Measurements from ENCODE around the gene DDX1. TPM values are rescaled to one million over a fixed set of nuclear protein-coding genes. Genes with fewer than 3 reads are reported as not detected.

DDX1 gene
- total RNA-seq, 1 experiment from 2014 or later, result 108 TPM

DNA sequence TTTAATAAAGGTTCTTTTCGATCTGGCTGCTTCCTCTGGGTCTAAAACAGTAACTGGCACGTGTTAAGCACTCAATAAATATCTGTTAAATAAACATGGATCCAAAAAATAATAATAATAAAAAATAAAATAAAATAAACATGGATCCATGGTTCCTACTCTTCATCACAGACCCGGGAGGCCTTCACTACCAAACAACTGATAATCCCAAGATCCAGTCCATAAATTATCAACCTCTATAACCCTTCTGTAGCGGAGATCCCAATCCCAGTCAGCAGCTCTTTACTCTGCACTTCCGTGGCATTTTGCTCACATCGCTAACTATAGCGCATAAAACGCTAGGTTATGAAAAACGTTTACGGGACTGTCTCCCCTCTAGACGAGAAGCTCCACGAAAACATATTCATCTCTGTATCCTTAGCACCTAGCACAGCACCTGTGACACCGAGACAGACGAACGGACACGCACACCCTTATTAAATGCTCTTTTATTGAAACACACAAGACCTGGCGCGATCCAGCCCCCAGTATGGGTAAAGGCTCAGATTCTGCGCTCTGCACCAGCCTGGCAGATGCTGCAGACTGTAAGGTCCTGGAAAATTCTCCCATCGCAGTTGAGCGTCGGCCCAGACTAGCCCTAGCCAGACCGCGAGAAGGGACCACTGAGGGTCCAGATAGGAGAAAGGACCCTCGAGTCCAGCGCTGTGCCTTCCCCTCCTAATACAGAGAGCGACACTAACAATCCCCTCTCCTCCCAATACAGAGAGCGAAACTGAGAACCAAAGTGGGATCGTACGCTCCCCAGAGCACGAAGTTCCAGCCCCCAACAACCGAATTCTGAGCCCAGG lies 31.3 kb upstream of the DDX1 start:
- H3K36me3 ChIP-seq, result no peaks in the 10 kb centered on the region

DNA sequence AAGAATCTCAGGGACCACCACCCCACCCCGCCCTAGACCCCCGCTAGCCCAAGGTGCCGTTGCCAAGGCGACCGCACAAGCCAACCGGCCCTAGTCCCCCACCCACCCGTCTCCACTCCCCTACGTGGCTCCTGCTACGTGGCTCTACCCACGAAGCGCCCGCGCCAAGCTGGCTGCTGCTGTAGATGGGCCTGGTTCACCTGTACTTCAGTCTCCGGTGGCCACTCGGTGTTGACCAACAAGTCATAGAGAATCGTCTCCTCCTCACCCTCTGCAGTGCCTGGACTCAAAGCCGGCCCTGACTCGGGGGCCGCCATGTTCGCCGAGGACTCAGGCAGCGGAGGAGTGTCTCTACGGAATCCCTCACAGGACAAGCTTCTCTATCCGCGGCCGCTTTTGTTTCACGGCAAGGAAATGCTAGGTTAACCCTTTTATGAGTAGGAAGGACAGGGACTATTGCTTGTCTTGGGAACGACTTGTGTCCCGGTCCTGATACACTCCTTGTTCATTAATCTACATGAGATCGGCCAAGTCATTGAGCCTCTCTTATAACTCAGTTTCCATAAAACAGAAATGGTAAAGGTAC lies 30.6 kb upstream of the DDX1 start, which contains the start of gene NBAS:
NBAS (minus strand) TSS at position 347 of the 586 bp plus-strand sequence; CDS start at position 317, 30 bp downstream.
- H3K4me3 ChIP-seq, result peak within 1 kb of the TSS; percentile 87
- H3K36me3 ChIP-seq, result no peaks in the 10 kb centered on the region
- no peaks in the 10 kb centered on the region; the same call in 1 of the 2 replicates for H3K27me3 ChIP-seq
- DNase-seq, result peak; percentile 82
- H3K9me3 ChIP-seq, result no peaks in the 10 kb centered on the region

More for the DNA sequence above, 31.3 kb upstream of the DDX1 start:
- H3K27me3 ChIP-seq, result no peaks in the 10 kb centered on the region; the same call in 1 of the 2 replicates
- DNase-seq, result peak; percentile 26
- no peaks in the 10 kb centered on the region for H3K9me3 ChIP-seq
- peak overlapping the region; percentile 87 for H3K4me3 ChIP-seq

DNA sequence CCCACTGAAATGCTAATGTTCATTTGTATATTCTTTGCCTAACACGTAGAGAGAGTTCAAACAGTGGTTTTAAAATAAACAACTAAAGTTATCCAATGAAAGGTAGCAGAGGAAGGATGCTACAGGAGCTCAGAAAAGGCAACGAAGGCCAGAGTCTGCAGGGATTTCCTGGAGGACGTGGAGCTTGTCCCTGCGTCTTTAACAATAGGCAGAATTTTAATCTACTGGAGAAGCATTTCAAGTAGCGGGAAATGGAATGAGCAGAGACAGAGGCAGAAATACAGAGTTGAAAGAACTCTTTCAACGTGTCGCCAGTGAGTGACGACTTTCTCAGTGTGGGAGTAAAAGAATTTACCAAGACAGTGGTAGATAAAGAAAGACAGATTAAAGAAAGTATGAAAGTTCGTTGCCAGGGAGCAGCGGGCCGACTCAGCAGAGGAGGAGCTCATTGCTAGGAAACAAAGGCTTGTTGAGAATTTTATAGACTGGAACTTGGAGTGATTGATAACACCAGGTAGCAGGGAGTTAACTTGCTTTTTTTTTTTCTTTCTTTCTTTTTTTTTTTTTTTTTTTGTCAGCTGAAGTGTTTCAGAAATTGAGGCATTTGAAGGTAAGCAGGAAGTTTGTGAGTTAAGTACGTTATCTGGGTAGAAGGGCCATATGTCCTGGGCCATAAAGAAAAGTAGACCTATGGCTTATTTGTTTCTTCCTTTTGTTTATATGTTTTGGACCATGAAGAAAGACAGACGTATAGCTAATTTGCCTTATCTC lies 29.9 kb upstream of the DDX1 start:
- DNase-seq, result peak; percentile 6
- Histone ChIP-seq H3K36me3 (no peaks in the 10 kb centered on the region), H3K4me3 (peak overlapping the region; percentile 87), H3K27me3 (no peaks in the 10 kb centered on the region; the same call in 1 of the 2 replicates), H3K9me3 (no peaks in the 10 kb centered on the region)

DNA sequence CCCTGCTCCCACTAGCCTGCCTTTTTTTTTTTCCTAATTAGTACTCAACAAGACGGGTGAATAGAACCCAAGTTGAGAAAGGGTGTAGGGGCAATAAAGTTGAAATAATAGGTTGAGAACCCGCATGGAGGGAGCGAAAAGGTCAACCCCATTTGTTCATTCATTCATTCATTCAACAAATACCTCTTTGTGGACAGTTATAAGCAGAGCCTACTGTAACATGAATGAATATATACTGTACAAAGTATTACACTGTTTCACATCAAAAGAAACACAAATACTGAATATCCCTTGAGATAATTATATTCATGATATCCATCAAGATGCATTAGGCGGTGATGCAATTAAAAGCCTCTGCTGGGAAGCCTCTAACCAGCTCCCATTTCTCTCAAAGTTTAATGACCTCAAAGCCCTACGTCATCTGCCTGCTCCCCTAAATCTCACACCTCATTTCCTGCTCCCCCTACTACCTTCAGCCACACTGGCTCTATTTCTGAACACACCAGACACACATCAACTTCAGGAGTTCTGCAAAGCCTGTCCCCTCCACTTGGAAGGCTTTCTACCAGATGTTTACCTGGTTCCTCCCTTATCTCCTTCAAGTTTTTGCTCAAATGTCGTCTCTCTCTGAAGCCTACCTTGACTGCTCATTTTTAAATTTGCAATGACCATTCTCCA lies 29.2 kb upstream of the DDX1 start:
- Histone ChIP-seq H3K27me3 (no peaks in the 10 kb centered on the region; the same call in 1 of the 2 replicates), H3K4me3 (no peak overlapping the region), H3K9me3 (no peaks in the 10 kb centered on the region), H3K36me3 (no peaks in the 10 kb centered on the region)
- DNase-seq, result no peak

DNA sequence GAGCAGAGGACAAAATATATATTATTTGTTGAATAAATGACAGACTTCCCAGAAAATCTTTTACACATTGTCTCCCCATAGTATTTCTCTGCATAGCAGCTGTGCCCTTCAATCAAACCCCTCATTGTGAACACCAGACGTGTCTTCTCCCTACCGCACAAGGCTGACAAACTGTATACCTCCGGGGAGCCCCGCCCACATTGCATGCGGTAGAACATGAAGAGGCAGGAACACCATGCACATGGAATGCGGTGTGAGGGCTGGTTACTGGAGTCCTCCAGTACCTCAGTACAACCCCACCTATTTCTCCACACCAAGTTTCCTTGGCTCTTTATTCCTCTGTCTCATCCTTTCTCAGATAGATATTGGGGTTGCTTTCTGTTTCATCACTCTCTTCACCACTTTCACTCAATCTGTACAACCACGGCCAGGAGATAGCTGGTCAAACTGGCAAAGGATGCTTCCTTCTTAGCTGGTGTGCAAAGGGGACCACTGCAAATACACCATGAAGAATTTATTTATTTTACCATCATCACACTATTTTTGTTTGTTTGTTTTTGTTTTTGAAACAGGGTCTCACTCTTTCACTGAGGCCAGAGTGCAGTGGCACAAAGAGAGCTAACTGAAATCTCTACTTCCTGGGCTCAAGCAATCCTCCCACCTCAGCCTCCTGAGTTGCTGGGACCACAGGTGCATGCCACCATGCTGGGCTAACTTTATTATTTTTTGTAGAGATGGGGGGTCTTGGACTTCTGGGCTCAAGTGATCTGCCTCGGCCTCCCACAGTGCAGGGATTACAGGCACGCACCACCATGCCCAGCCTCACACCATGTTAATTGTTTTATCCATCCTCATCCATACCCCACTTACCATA lies 28.2 kb upstream of the DDX1 start:
- no peak overlapping the region for H3K4me3 ChIP-seq

DNA sequence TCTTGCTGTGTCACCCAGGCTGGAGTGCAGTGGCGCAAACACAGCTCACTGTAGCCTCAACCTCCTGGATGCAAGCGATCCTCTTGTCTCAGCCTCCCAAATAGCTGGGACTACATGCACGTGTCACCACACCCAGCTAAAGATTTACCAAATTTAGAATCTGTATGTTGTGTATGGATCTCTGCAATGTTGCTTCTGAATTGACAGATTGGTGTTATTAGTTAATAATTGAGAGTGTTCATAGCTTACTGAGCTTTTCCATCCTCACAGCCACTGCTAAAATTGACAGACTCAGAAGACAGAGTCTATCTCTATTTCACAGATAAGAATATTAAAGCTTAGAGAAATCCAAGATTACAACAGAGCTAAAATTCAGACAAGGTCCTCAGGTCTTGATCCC lies 26.3 kb upstream of the DDX1 start:
- DNase-seq, result no peak
- no peak overlapping the region for H3K4me3 ChIP-seq
- H3K36me3 ChIP-seq, result no peaks in the 10 kb centered on the region
- no peaks in the 10 kb centered on the region; the same call in 1 of the 2 replicates for H3K27me3 ChIP-seq
- no peaks in the 10 kb centered on the region for H3K9me3 ChIP-seq

More for the DNA sequence above, 28.2 kb upstream of the DDX1 start:
- no peaks in the 10 kb centered on the region; the same call in 1 of the 2 replicates for H3K27me3 ChIP-seq
- H3K9me3 ChIP-seq, result no peaks in the 10 kb centered on the region
- DNase-seq, result no peak
- H3K36me3 ChIP-seq, result no peaks in the 10 kb centered on the region

DNA sequence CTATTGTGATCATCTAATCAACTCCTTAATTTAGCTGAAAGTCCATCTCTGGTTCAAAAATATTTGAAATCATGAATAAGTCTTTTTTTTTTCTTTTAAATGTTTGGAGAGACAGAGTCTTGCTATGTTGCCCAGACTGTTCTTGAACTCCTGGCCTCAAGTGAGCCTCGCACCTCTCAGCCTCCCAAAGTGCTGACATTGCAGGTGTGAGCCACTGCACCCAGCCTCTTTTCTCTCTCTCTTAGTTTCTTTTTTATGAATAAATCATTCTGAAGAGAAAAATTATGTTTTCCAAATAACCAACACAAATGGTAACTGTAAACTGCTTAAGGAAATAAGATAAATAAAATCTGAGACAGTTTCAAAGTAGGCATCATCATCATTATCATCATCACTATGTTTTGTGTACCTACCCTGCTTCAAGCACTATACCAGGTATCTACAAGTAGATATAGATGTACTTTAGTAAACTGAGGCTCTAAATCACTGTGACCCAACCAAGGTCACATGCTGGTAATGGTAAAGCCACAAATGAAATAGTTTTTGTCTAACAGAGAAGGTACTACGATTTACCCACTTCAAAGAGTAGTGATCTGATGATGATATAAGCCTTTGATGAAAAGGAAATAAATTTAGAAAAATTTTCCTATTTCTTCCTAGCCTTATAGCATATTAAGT lies 25.5 kb upstream of the DDX1 start:
- Histone ChIP-seq H3K36me3 (no peaks in the 10 kb centered on the region), H3K27me3 (no peaks in the 10 kb centered on the region; the same call in 1 of the 2 replicates), H3K9me3 (no peaks in the 10 kb centered on the region), H3K4me3 (no peak overlapping the region)
- no peak for DNase-seq

DNA sequence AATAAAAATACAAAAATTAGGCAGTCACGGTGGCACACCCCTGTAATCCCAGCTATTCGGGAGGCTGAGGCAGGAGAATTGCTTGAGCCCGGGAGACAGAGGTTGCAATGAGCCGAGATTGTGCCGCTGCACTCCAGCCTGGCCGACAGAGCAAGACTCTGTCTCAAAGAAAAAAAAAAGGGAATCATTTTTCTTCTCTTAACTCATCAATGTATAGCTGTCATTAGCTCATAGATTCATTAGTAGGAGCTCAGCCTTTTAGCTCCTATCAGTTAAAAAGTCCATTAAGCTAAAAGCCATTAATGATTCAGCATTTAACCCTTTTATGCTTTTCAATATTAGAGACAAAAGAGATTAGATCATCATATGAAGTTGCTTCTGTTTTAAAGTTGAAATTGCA lies 24.8 kb upstream of the DDX1 start:
- Histone ChIP-seq H3K4me3 (no peak overlapping the region), H3K27me3 (no peaks in the 10 kb centered on the region; the same call in 1 of the 2 replicates), H3K9me3 (no peaks in the 10 kb centered on the region), H3K36me3 (no peaks in the 10 kb centered on the region)
- DNase-seq, result no peak

DNA sequence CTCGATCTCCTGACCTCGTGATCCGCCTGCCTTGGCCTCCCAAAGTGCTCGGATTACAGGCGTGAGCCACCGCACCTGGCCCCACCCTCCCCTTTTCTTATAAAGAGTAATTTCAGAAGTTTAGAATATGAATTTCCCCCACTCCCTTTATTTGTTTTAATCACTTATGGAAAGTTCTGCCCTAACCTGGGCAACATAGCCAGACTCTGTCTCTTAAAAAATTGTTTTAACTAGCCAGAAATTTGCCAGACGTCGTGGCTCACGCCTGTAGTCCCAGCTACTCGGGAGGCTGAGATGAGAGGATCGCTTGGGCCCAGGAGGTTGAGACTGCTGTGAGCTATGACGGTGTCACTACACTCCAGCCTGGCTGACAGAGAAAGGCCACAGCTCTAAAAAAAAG lies 22.8 kb upstream of the DDX1 start:
- no peaks in the 10 kb centered on the region; the same call in 1 of the 2 replicates for H3K27me3 ChIP-seq

DNA sequence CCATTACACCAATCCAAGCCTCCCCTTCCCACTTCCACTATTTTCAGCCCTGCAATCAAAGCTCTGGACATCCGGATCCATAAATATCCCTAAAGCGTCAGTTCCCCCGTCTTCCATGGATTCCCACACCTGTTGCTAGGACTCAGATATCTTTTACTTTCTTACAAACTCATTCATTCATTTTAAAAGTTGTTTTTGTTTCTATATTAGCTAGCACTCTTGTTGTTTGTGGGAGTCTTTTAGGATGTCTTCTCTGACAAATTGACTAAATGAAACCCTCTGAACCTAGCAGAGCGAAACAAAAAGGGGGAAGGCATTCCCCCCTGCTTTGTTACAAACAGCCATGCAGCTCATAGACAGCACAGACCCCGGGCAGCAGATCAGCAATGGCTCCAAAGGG lies 21.6 kb upstream of the DDX1 start:
- Histone ChIP-seq H3K4me3 (no peak overlapping the region), H3K9me3 (no peaks in the 10 kb centered on the region), H3K36me3 (no peaks in the 10 kb centered on the region), H3K27me3 (no peaks in the 10 kb centered on the region; the same call in 1 of the 2 replicates)
- DNase-seq, result no peak

More for the DNA sequence above, 22.8 kb upstream of the DDX1 start:
- DNase-seq, result no peak
- Histone ChIP-seq H3K4me3 (no peak overlapping the region), H3K36me3 (no peaks in the 10 kb centered on the region), H3K9me3 (no peaks in the 10 kb centered on the region)

DNA sequence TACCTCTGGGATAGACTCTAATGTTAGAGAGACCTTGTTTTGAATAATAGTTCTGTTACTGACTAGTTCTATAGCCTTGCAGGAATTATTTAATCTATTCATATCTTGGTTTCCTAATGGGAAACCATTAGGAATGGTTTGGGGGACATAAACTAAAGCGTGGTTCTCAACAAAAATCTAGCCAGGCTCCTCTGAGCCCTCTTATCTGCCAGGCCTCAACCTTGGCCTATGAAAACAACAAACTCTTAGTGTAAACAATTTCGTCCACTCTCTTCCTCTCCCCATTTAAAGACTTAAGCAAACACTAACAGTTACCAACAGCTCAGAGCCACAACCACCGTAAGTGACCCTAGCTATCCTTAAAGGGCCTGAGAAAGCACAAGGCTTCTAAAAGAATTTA lies 19.9 kb upstream of the DDX1 start:
- no peak for DNase-seq
- Histone ChIP-seq H3K9me3 (no peaks in the 10 kb centered on the region), H3K27me3 (no peaks in the 10 kb centered on the region)

DNA sequence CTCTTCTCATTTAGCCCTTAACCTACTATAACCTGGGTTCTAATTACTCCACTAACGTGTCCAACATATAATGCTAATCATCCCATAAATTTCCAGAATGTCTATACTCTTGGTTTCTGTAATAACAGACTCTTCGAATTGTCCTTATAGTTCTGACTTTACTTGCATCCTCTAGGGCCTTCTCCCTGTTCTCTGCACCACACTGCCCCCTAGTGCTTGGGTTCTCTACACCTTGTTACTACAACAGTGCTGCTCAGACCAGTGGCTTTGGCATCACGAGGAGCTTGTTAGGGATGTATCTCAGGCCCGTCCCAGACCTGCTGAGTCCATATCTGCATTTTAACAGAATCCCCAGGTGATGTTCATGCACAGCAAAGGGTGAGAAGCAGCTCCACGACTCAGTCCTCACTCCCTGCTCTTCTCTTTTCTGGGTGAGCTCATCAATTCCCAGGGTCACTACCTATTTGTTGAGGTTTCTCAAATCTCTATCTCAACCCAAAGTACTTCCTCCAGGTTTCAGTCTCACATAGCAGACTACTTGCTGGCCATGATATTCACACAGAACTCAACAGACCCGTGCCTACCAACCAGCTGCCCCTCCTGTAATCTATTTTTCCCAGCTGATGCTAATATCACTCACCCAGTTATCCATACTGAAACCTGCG lies 14.5 kb upstream of the DDX1 start:
- no peaks in the 10 kb centered on the region for H3K9me3 ChIP-seq
- H3K27me3 ChIP-seq, result no peaks in the 10 kb centered on the region
- peak; percentile 72 for DNase-seq
- no peak overlapping the region for H3K4me3 ChIP-seq
- no peaks in the 10 kb centered on the region for H3K36me3 ChIP-seq

More for the DNA sequence above, 19.9 kb upstream of the DDX1 start:
- H3K36me3 ChIP-seq, result no peaks in the 10 kb centered on the region
- H3K4me3 ChIP-seq, result no peak overlapping the region

DNA sequence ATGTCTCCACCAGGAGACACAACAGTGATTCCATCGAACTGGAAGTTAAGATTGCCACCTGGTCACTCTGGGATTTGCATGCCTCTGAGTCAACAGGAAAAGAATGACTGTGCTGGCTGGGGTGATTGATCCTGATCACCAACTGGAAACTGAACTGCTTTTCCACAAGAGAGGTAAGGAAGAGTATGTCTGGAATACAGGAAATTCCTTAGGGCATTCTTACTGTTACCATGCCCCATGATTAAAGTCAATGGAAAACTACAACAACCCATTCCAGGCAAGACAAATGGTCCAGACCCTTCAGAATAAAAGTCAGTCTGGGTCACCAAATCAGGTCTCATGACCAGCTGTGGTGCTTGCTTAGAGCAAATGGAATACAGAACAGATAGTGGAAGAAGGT lies 12.0 kb upstream of the DDX1 start:
- DNase-seq, result no peak
- Histone ChIP-seq H3K9me3 (no peaks in the 10 kb centered on the region), H3K36me3 (no peaks in the 10 kb centered on the region), H3K4me3 (no peak overlapping the region), H3K27me3 (no peaks in the 10 kb centered on the region)

DNA sequence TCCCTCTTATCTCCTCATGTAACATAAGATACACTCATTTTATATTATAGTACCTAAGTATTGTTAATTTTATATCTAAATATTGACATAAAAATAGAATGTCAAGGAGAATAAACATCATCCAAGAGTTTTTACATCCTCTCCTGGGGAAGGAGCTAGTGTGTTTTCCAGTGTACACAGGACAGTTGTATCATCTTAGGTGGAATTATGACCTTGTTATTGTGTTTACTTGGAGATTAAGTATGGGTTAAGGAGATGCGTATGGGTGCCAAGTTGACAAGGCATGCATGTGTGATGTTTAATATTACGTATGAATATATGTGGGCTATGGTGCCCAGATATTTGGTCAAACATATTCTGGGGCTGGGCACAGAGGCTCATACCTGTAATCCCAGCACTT lies 11.2 kb upstream of the DDX1 start:
- Histone ChIP-seq H3K4me3 (no peak overlapping the region), H3K27me3 (no peaks in the 10 kb centered on the region), H3K36me3 (no peaks in the 10 kb centered on the region), H3K9me3 (no peaks in the 10 kb centered on the region)
- DNase-seq, result no peak

Measured in MG63 (cell line).